ENCODE results near the gene DMRTC2.

The DMRTC2 gene
- total RNA-seq, result 0 reads per million in 3 experiments

- no peak for DNase-seq
Observed at GRCh38 chr19:41845001-41845050, at the start of gene DMRTC2. Gene DMRTC2 (plus strand): TSS chr19:41845042. CDS start chr19:41847429, 2,387 bp downstream.

GRCh38 chr19:41796362-41796761 lies 48.5 kb upstream of the DMRTC2 start, which contains the start of gene CEACAM3:
Gene CEACAM3 (plus strand): TSS chr19:41796587. CDS start chr19:41796678, 91 bp downstream.
- DNase-seq, result no peak

GRCh38 chr19:41796901-41797300 lies 47.9 kb upstream of the DMRTC2 start:
- no peak for DNase-seq

- DNase-seq, result no peak
Observed at GRCh38 chr19:41799444-41800000, 45.3 kb upstream of the DMRTC2 start.

GRCh38 chr19:41801031-41801430 lies 43.8 kb upstream of the DMRTC2 start:
- DNase-seq, result no peak

- DNase-seq, result no peak
Observed at GRCh38 chr19:41801792-41802211, 43.0 kb upstream of the DMRTC2 start.

DNA sequence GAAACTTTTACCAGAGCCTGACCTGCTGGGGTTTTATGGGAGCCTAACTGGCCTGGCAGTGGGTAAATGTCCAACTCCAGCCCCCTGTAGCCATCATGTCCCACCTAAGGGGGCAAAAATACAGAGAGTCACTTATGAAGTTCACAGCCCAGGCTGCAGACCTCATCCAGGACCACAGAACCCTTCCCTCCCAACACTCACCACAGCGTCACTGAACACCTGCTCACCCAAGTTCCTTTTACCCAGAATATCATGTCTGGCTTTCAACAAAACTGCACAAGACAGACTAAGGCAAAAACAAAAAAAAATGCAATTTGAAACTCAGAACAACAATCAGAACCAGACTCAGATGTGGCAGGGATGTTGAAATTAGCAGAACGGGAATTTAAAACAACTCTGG lies 42.1 kb upstream of the DMRTC2 start:
- DNase-seq, result no peak

GRCh38 chr19:41804336-41804735 lies 40.5 kb upstream of the DMRTC2 start:
- no peak for DNase-seq

GRCh38 chr19:41807176-41807575 lies 37.7 kb upstream of the DMRTC2 start:
- DNase-seq, result no peak

DNA sequence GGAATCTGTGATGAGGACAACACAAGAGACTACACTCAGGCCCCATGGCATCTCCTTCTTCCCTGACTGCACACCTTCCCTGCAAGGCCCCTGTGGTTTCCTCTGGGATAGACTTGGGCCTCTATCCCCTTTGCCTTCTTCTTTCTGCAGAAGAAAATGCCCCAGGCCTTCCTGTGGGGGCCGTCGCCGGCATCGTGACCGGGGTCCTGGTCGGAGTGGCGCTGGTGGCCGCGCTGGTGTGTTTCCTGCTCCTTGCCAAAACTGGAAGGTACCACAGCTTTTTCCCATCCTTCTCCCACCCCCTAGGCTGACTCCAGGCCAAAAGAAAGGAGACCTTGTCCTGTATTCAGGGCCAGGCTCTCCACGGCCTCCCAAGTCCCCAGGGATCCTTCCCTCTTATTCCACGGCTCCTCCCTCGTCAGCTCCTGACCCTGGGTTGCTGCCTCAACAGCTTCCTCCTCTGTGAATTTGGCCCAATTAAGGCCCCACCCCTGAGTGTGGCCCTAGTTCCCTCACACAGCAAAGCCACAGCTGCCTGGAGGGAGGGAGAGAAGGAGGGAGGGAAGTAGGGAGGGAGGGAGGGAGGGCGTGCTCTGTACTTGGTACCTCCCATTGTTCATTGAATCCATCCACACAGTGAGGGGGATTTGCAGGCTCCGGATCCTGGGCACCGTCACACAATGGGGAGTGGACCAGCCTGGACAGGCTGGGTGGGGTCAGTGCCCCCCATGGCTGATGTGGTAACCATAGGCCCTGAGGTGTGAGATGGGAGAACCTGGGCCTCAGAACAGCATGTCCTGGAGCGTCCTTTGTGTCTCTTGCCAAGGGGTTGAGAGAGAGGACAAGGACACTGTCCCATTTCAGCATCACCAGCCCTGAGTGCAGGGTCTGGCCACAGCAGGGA lies 35.9 kb upstream of the DMRTC2 start:
- no peak for DNase-seq

- DNase-seq, result no peak
Observed at GRCh38 chr19:41810301-41810700, 34.5 kb upstream of the DMRTC2 start.

DNA sequence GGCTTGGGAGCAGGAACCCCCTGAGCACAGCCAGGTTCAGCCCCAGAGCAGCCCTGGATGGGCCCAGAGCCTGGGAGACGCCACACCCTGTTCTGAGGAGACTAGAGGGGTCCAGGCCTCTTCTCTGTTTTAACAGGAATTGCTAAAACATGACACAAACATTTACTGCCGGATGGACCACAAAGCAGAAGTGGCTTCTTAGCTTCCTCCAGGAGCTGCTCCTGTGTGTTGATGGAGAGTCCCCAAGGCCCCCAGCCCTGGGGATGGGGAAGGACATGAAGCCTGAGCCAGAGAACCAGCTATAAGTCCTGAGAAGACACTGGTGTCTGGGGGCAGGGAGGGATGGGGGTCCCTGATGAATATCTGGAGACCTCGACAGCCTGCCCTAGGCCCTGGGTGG lies 33.8 kb upstream of the DMRTC2 start:
- no peak for DNase-seq

DNA sequence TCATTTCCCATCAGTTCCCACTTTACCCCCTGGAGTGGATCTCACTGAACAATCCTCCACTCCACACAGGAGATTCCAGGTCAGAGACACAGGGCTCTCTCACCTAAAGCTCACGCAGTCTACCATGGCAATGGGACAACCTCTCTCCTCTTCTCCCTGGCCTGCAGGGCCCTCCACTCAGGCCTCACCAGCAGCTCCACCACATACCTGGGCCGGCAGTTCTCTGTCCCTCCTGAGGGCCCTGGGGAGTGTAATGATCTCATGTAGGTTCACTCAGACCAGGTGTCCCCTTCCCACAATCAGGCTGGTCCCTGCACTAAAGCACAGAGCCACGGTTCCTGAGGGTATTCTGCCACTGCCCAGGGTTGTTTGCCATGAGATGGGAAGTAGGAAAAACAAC lies 32.9 kb upstream of the DMRTC2 start:
- no peak for DNase-seq

DNA sequence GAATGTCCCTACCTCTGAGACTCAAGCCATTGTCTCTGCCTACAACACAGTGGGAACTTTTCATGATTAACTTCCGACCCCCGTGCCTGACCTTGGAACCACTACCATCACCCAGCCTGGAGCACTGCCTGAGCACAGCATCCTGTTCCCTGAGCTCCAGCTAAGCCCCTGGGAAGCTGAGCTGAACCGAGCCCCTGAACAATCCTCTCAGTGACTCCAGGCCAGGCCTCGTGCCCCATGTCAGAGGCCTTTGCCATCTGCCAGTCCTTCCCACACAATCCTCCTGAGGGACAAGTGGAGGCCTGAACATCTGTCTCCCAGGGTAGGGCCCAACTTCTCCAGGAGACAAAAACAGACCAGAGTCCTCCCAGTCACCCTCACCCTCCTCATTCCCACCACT lies 30.9 kb upstream of the DMRTC2 start:
- no peak for DNase-seq

DNA sequence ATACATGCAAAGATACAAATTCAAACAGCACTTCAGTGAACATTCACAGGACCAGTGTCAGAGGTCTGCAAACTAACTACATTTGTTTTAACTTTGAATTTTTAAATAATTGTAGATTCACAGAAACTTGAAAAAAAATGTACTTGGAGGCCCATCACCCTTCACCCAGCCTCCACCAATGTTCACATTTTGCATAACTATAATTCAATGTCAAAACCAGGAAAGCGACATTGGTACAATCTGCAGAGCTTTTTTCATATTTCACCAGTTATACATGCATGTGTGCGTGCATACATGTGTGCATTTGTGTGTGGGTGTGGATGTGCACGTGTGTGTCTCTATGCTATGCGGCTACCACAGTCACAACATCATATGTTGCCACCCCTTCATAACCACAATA lies 29.5 kb upstream of the DMRTC2 start:
- no peak for DNase-seq

- DNase-seq, result no peak
Observed at GRCh38 chr19:41816761-41817160, 28.1 kb upstream of the DMRTC2 start.

- peak; percentile 39 for DNase-seq
Observed at GRCh38 chr19:41821003-41821735, 23.7 kb upstream of the DMRTC2 start.

GRCh38 chr19:41837981-41838708 lies 6.7 kb upstream of the DMRTC2 start:
- no peak for DNase-seq

DNA sequence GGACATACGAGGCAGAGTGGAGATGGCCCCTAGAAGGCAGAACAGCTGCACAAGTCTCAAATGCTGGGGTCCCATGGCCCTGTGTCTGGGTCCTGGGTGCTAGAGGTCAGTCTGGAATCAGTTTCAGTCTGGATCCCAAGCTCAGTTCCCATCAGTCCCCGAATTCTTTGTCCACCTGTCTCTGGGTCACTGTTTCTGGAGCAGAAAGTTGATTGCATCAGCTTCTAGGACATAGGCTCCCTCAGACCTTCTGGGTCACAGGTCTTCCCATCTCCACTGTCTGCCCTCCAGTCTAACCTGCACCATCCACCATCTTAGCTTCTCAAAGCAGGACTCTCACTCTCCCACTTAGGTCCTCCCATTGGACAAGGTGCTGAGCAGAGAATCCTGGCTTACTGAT lies 5.6 kb upstream of the DMRTC2 start:
- DNase-seq, result no peak

DNA sequence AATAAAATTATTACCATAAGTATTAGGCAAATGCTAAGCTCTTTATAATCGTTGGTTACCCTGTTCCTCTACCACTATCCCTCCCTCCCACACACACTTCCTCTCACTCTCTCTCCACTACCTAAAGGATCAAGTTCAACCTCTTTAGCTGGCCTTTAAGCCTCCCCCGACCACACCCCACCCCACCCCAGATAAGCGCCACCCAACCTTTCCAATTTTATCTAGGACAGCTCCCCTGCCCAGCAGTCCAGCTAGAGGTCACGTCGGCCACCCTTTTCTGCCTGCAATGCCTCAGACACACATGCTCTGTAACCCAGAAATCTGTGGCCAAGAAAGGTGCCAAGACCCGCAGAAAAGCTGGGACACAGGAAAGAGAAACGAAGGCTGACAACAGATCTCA lies 1.5 kb upstream of the DMRTC2 start:
- DNase-seq, result no peak

- DNase-seq, result no peak
Observed at GRCh38 chr19:41844601-41845000, 241 bp upstream of the DMRTC2 start, which contains the start of gene LYPD4. Gene LYPD4 (minus strand): TSS chr19:41844683. CDS start chr19:41839285, 5,398 bp downstream.

- DNase-seq, result no peak
Observed at GRCh38 chr19:41845051-41845590, 279 bp downstream of the DMRTC2 start.
